Uterus (tissue), 2 donors: Measurements from ENCODE around the gene AGBL4.

Experiments used
- POLR2A ChIP-seq, 2 donors: fragments of 450-650 bp; IDR thresholded peaks; one replicate each; pipeline ENCODE4 v1.6.1; 2016; ENCODE audit warnings: antibody characterized with exemption in 2 of 2, mild to moderate bottlenecking in 1 of 2, moderate library complexity in 1 of 2
- TF ChIP-seq, protein P1 (sequence below), 4 experiments: fragments of 200-600 bp in 2 of 4; fragments of 450-650 bp in 2 of 4; sonication (generic) in 2 of 4; IDR thresholded peaks; one replicate each; pipeline ENCODE4 v1.5.1; 2016 to 2019; ENCODE audit warnings: antibody characterized with exemption in 4 of 4, mild to moderate bottlenecking in 2 of 4, moderate library complexity in 1 of 4

DNA sequence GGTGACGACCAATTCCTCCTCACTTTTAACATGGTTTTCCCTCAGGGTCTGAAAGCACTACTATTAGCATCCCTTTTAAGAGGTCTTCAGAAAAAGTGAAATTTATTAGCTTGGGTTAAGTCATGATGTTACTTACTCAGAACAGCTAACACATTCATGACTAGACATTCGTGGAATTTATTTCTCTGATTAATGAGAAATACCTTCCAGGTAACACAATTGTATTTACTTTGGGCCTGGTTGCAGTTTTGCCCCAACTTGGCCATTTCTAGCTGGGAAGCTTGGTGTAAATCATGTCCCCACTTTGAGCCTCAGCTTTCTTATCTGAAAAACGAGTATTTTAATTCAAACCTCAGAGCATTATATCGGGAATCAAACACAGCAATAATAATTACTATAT lies 1432.6 kb downstream of the AGBL4 start:
- no peak for TF ChIP-seq POLR2A (IDR thresholded peaks at IDR 0.05)
- TF ChIP-seq, protein P1, sequence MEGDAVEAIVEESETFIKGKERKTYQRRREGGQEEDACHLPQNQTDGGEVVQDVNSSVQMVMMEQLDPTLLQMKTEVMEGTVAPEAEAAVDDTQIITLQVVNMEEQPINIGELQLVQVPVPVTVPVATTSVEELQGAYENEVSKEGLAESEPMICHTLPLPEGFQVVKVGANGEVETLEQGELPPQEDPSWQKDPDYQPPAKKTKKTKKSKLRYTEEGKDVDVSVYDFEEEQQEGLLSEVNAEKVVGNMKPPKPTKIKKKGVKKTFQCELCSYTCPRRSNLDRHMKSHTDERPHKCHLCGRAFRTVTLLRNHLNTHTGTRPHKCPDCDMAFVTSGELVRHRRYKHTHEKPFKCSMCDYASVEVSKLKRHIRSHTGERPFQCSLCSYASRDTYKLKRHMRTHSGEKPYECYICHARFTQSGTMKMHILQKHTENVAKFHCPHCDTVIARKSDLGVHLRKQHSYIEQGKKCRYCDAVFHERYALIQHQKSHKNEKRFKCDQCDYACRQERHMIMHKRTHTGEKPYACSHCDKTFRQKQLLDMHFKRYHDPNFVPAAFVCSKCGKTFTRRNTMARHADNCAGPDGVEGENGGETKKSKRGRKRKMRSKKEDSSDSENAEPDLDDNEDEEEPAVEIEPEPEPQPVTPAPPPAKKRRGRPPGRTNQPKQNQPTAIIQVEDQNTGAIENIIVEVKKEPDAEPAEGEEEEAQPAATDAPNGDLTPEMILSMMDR (IDR thresholded peaks at IDR 0.05) = no peak
